H1 (cell line): Measurements from ENCODE around the gene RCBTB1. TPM values are rescaled to one million over a fixed set of nuclear protein-coding genes. Genes with fewer than 3 reads are reported as not detected.

Experiments
- CEBPB ChIP-seq: IDR thresholded peaks from 2 replicates; pipeline ENCODE4 v1.6.1; 2012; ENCODE audit warnings: low read depth, low read length
- GTF2F1 ChIP-seq: IDR thresholded peaks from 2 replicates; pipeline ENCODE4 v1.6.1; 2012; ENCODE audit warnings: low read depth, low read length, improper control_type of control experiment, borderline replicate concordance
- POLR2A ChIP-seq, 2 experiments: IDR thresholded peaks; 1 replicate in 1 of 2; 2 replicates in 1 of 2; pipeline ENCODE4 v1.6.1; 2011; ENCODE audit warnings: low read depth in 2 of 2, low read length in 2 of 2, mild to moderate bottlenecking in 2 of 2; ENCODE audit errors: control extremely low read depth in 1 of 2
- RBBP5 ChIP-seq: IDR thresholded peaks from 2 replicates; pipeline ENCODE4 v1.7.1; 2012; ENCODE audit warnings: low read depth, mild to moderate bottlenecking, inconsistent platforms, low read length, moderate library complexity, borderline replicate concordance
- polyA plus RNA-seq, 7 experiments: library from polyadenylated mRNA; depleted of rRNA in 3 of 7; stranded (reverse) in 5 of 7; unstranded in 2 of 7; fragments of >200 nt in 5 of 7; fragments of 200-250 nt in 2 of 7; gene quantifications; 1 replicate in 5 of 7; 2 replicates in 1 of 7; 4 replicates in 1 of 7; pipeline versions ENCODE4 v1.2.1 to v1.2.3, GENCODE V29; 2011 to 2013; ENCODE audit warnings: missing spikeins in 2 of 7, mixed read lengths in 2 of 7
- total RNA-seq: library from RNA; stranded (reverse); fragmentation: NEBNext Ultra II Directional; extraction: Animal tissue kit (Norgen Biotek cat#: 25700); gene quantifications from 2 replicates; pipeline ENCODE4 v1.2.1, GENCODE V29; 2021

Gene RCBTB1
- total and polyA plus RNA-seq, 2 of the 8 experiments (the other 6 are each of a cell fraction or from before 2014, with no cell fraction given) = 13.7 to 29.8 TPM

GRCh38 chr13:49596221-49596620, 10.9 kb upstream of the RCBTB1 start (continued):
- TF ChIP-seq RBBP5 = no peak
- TF ChIP-seq CEBPB = no peak
- TF ChIP-seq GTF2F1 = no peak
- TF ChIP-seq POLR2A (IDR thresholded peaks at IDR 0.05; ENCODE audit: control extremely low read depth in 1 of 2, low read depth in 2 of 2, low read length in 2 of 2) = no peak
